UCSD-AML1 (cell line): ENCODE data around the gene SPTBN2.
A peak's percentile ranks its signal among the peaks of the same experiment; 100 is the strongest.

ENCODE experiments used
- DNase-seq: peaks from one replicate; lab custom pipeline; 2025; ENCODE audit not compliant: unreplicated experiment; lab: John Stamatoyannopoulos, UW

Gene SPTBN2

GRCh38 chr11:66704659-66705360 is 24.2 kb downstream of the SPTBN2 start:
- DNase-seq = no peak

DNA sequence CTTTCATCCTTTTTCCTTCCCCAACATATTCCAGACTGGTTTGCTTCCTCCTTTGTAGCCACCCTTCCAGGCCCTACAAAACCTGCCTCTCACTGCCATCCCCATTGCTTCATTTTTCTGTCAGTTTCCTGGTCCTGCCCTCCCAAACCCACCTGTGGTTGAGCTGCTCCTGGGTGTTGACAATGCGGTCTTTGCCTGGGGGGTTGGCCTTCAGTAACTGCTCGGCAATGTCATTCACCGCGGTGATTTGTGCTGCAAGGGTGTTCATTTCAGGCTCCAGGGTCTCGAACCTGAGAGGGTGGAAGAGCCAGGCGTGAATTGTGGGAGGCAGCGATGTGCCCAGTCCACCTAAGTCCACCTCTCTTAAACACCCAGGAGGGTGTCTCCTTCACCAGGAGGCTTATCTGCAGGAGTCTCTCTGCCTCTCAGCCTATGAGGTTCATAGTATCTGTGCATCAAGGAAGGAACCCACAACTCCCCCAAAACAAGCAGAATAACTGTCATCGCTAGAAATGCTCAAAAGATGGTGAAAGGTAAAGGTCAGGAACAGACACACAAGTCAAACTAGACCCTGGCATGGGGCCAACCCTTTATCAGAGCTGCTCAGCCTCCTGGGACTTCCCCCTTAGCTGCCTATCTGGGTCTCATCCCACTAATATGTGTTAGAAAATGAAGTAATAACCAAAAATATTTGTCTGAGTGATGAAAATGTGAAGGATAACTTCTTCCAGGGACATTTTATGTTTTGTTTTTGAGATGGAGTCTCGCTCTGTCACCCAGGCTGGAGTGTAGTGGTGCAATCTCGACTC is 27.4 kb downstream of the SPTBN2 start:
- no peak for DNase-seq

DNA sequence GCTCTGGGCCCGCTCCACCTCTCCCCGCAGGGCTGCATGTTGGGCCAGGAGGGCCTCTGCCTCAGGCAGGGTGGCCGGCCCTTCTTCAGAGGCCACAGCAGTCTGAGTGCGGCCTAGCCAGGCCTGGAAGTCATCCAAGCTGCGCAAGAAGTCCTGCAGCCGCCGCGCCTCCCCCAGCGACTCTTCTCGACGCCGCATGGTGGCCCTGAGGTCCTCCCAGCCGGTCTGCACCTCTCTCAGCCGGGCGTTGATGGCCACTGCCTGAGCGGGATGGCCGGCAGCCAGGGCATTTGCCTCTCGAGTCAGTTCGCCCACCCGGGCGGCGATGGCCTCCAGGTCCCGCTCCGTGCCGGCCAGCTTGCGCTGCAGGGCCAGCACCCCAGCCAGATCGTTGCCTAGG is 28.3 kb downstream of the SPTBN2 start:
- DNase-seq = no peak

- no peak for DNase-seq
Observed at GRCh38 chr11:66700337-66700736, 28.7 kb downstream of the SPTBN2 start.

DNA sequence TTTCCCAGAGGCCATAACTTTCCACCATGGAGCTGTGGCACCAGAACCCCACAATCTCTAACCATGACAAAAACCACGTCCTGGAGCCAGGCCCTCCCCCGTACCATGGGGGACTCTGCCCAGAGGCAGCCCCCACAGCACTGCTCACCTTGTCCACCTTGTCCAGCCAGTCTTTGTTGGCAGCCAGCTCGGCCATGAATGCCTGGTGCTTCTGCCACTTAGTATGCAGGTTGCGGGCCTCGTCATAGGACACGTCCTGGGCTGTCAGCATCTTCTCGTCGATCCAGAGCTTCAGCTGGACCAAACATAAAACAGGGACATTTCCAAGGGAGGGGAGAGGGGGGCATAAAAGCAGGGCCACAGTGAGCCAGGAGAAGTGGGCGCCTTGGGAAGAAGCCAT is 30.5 kb downstream of the SPTBN2 start:
- no peak for DNase-seq

DNA sequence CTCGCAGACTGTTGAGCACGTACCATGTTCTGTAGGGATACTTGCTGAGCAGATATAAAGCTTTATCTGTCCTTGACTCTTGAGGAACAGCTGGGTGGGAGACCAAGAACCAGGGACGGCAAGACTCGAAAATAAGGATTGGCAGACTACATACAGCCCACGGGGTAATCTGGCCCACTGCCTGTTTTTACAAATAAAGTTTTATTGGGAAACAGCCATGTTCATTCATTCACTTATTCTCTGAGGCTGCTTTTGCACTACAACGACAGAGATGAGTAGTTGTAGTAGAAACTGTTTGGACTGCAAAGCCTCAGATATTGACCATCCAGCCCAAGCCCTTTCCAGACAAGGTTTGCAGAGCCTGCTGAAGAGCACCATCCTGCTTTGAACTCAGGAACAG is 31.0 kb downstream of the SPTBN2 start:
- no peak for DNase-seq

DNA sequence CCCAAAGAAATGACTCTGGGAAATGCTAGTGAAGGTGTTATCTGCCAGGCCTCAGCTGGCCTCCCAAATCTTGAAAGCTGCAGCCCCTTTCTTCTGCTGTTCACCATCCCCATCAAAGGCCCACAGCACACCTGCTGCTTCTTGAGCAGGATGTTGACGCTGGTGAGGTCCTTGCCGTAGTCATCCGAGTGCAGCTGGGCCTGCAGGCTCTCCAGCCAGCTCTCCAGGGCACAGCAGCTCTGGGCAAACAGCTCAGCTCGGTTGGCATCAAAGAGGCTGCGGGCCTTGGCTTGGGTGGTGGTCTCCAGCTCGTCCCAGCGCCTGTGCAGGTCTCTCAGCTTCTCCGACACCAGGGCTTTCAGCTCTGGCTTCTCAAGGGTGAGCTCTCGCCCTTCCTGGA is 32.9 kb downstream of the SPTBN2 start:
- DNase-seq = no peak

GRCh38 chr11:66694732-66695207 is 34.2 kb downstream of the SPTBN2 start:
- DNase-seq = peak; percentile 82

GRCh38 chr11:66694056-66694410 is 35.0 kb downstream of the SPTBN2 start:
- DNase-seq = no peak

DNA sequence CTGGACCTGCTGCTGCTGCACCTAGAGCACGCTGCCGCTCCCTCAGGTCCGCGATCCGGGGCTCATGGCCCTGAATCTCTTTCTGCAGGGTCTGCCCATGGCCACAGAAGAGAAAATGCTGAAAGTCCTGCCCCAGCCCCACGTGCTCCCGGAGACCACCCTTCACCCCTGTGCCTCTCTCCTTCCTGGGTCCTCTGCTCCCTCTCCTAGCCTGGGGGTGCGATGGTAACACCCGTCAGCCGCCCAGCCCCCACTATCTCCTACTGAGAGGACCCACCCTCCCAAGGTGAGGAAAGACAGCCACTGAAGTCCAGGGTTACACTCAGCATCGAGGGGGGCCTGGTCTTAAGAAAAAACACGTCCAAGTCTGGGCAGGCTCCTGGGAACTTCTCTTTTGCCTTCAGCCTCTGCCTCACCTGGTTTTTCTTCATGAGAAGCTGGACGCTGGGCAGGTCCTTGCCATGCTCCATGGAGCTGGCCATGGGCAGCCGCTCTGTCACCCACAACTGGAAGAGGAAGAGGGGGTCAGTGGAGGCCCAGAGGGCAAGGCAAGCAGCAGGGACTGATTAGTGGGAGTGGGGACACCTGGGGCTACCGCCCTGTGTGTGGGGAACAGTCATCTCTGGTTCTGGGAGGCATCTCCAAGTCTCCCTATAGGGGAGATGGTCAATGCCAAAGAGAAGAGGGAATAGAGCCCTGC is 35.5 kb downstream of the SPTBN2 start:
- DNase-seq = no peak

GRCh38 chr11:66692871-66693331 is 36.1 kb downstream of the SPTBN2 start:
- no peak for DNase-seq

DNA sequence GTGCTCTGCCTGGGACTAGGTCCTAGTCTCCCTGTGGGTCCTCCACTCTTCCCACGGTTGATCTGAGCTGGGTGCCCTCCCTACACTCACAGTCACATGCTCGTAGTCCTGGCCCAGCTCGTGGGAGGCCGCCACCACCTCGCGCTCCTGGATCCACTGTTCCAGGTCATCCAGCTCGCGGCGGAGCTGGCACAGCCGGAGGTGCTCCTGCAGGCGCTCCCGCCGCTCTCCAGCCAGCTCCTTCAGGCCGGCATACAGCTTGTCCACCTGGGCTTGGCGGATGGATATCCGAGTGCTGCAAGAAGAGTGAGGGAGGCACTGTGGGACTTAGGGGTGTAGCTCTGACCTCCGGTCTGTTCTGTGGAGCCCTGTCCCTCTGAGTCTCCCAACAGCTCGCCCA is 36.6 kb downstream of the SPTBN2 start:
- no peak for DNase-seq

DNA sequence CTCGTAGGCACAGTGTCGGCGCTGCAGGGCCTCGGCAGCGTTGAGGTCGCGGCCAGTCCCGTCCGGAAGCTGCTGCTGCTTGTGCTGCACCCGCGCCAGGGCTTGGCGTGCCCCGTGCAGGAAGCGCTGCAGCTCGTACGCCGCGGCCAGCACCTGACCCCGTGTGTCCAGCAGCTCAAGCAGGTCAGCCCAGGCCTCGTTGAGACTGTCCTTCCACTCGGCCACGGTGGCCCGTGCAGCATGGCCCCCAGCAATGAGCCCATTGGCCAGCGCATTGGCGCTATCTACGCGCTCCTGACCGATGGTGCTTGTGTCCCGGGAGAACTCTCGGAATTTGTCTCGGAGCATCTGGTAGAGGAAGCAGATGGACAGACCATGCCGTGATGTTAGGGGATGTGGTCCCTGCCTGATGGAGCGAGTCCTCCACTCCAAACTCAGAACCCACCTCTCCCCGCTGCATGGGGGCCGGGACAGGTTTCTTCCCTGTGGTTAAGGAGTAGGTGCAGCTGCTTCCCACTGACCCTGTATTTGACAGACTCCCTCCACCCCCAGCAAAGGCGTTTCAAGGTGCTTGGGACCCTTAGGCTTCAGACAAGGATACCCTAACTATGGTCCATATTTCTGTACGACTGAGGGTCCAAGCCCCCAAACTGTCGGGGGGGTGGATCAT is 37.6 kb downstream of the SPTBN2 start:
- DNase-seq = no peak

- DNase-seq = no peak
Observed at GRCh38 chr11:66689661-66690590, 39.1 kb downstream of the SPTBN2 start.

- DNase-seq = no peak
Observed at GRCh38 chr11:66688561-66689534, 40.2 kb downstream of the SPTBN2 start.

- no peak for DNase-seq
Observed at GRCh38 chr11:66687831-66688281, 41.2 kb downstream of the SPTBN2 start.

GRCh38 chr11:66686801-66687750 is 41.9 kb downstream of the SPTBN2 start:
- DNase-seq = no peak
